C4-2B (cell line): ENCODE data around the gene MAN2B1.

ENCODE experiments used
- H3K27ac ChIP-seq: fragments of 450-650 bp; 2 replicates; pipeline ENCODE4 v1.5.1; 2017
- CTCF ChIP-seq: fragments of 450-650 bp; conservative IDR thresholded peaks from 2 replicates; pipeline ENCODE4 v1.5.1; 2017; ENCODE audit warnings: mild to moderate bottlenecking
- ZFX ChIP-seq: fragments of 450-650 bp; IDR thresholded peaks from 2 replicates; pipeline ENCODE4 v1.6.1; 2017

MAN2B1 gene

GRCh38 chr19:12675399-12675798, 8.9 kb upstream of the MAN2B1 start:
- no peak overlapping the region for H3K27ac ChIP-seq
- no peak for TF ChIP-seq CTCF
- no peak for TF ChIP-seq ZFX

- no peak overlapping the region for H3K27ac ChIP-seq
- TF ChIP-seq CTCF (no peak), ZFX (no peak)
These were observed 6.2 kb upstream of the MAN2B1 start for GRCh38 chr19:12672744-12673143.

GRCh38 chr19:12670159-12670928, 3.8 kb upstream of the MAN2B1 start:
- TF ChIP-seq ZFX = no peak
- TF ChIP-seq CTCF = no peak
- H3K27ac ChIP-seq = peak overlapping the region; percentile 85

GRCh38 chr19:12669270-12670158, 3.0 kb upstream of the MAN2B1 start:
- H3K27ac ChIP-seq = peak overlapping the region; percentile 85

GRCh38 chr19:12668932-12669269, 2.4 kb upstream of the MAN2B1 start:
- peak overlapping the region; percentile 85 for H3K27ac ChIP-seq
- no peak; the same call in 1 of the 2 replicates for TF ChIP-seq ZFX
- no peak for TF ChIP-seq CTCF

More at GRCh38 chr19:12669270-12670158, 3.0 kb upstream of the MAN2B1 start:
- TF ChIP-seq CTCF (no peak), ZFX (peak; percentile 71; the same call in 1 of the 2 replicates)

GRCh38 chr19:12668346-12668745, 1.8 kb upstream of the MAN2B1 start:
- TF ChIP-seq CTCF = no peak
- no peak for TF ChIP-seq ZFX
- H3K27ac ChIP-seq = peak overlapping the region; percentile 85
